ENCODE data around the gene ANO2.

ANO2 gene

DNA sequence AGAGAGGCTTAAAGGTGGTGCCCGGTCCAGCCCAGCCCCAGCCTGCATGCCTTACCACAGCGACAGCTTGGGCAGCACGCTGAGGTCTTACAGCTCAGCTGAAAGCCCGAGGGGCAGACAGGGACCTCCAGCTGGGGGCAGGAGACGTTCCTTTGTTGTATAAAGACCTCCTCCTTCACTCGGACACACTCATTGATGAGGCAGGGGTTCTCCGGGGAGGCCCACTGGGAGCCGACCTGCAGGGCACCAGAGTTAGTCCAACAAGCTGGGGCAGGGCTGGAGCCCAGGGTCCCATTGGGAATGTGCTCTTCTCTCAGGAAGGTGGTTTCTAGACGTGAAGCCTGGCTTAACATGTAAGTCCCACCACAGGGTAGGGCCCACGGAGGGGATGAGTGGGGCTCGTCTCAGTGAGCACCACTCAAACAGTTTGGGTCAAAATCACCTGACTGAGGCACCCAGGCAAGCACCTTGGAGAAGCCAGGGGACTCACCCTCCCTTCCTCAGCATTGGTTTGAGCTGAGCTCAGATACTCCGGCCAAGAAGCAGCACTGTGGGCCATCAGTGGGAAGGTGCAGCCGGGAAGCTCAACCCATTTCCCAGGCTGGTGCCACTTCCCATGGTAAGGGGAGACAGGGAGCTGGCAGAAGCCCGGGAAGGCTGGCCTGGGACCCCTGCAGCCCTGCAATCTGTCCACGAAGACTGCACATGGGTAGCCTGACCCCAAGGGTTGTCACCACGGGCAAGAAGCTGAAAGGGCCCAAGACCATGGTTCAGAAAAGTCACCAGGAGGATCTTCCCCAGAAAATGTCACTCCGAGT lies 24.3 kb upstream of the ANO2 start:
- Mint-ChIP-seq H3K4me3 (no peak overlapping the region), H3K4me1 (no peaks in the 10 kb centered on the region), H3K9me3 (no peaks in the 10 kb centered on the region), H3K27ac (no peak overlapping the region), H3K36me3 (no peaks in the 10 kb centered on the region)
- ATAC-seq = no peak
- no peak for DNase-seq (ENCODE audit: low spot score in 2 of 2)

DNA sequence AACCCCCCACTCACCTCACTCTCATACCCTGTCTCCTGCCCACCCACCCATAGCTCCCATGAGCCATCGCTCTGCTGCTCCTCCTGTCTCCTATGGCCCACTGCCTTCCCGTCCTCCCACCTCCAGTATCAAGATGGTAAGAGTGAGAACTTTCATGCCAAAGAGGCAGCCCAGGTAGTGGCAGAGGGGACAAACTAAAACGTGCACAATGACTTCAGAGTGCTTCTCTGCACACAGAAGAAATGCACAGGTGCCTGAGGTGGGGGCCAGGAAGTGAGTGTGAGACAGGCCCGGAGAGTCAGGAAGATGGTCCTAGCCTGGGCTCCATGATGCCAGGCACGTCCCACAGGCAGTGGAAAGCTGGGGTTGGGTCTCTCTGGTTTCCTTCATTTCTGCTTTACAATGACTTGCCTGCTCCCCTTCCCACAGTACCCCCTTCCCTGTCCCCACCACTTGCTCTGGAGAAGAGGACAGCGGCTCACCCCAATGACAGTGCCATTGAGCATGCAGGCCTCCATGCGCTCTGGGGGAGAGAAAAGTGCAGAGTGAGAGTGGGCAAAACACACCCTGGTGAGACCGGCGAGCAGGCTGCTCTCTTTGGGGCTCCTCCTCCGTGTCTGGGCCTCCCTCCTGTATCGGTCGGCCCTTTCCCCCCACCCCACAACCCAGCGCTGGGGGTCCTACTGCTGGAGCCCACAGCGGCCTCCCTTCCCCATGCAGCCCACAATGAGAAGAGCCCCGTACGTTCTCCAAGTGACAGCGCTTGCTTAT lies 22.8 kb upstream of the ANO2 start:
- no peaks in the 10 kb centered on the region for H3K36me3 Mint-ChIP-seq
- H3K9me3 Mint-ChIP-seq = no peaks in the 10 kb centered on the region
- no peak overlapping the region for H3K27ac Mint-ChIP-seq
- H3K4me1 Mint-ChIP-seq = no peaks in the 10 kb centered on the region
- DNase-seq (ENCODE audit: low spot score in 2 of 2) = peak in 1 of 2 donors; percentile 33
- ATAC-seq = no peak
- no peak overlapping the region for H3K4me3 Mint-ChIP-seq

DNA sequence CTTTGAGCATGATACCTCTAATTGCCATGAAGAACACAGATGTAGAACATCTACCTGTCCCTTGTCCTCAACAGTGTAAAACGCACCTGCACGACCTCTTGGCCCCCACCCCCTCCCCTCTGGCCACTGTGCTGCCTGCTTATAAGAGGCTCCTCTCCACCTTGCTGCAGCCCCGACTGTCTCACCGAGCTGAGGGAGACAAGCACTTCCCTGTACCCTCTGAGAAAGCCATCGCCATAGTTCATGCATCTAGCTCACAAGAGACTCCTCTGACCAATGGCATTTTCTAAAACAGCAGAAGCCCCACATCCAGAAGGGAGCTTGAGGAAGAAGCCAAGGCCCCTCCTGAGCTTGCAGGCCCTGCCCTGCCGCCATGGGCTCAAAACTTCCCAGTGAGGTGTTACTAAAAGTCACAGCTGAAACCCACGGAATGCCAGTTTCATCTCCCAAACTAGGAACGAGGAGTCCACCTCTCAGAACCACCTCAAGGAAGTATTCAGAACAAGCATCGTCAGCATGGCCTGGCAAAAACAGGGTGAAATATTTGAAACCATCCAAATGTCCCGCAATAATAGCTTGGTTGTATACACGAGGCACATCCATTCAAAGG lies 21.5 kb upstream of the ANO2 start:
- ATAC-seq (no peak), DNase-seq (ENCODE audit: low spot score in 2 of 2) (peak in 1 of 2 donors; percentile 42)
- Mint-ChIP-seq H3K36me3 (no peaks in the 10 kb centered on the region), H3K27ac (no peak overlapping the region), H3K4me3 (no peak overlapping the region), H3K9me3 (no peaks in the 10 kb centered on the region), H3K4me1 (no peaks in the 10 kb centered on the region)

DNA sequence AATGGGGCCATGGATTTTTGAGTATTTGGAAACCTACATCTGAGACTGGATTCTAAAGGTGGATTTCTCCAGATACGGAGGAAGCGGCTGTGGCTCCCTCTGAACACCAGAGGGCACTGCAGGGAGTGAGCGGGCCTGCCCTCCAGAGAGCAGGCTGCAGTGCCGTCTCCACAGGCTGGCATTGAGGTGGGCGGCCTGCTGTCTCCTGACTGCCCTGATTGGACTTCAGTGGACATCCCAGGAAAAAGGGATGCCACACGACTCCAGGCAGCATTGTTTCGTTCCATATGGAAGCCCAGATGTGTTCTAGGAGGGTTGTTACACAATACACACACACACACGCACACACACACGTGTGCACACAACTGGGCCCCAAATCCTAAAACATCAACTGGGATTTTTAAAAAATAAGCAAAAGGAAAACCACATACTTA lies 20.9 kb upstream of the ANO2 start:
- H3K9me3 Mint-ChIP-seq = no peaks in the 10 kb centered on the region
- no peak overlapping the region for H3K4me3 Mint-ChIP-seq
- H3K27ac Mint-ChIP-seq = no peak overlapping the region
- ATAC-seq (peak; percentile 73), DNase-seq (ENCODE audit: low spot score in 2 of 2) (peak; percentile 17 to 64)
- H3K36me3 Mint-ChIP-seq = no peaks in the 10 kb centered on the region
- H3K4me1 Mint-ChIP-seq = no peaks in the 10 kb centered on the region

DNA sequence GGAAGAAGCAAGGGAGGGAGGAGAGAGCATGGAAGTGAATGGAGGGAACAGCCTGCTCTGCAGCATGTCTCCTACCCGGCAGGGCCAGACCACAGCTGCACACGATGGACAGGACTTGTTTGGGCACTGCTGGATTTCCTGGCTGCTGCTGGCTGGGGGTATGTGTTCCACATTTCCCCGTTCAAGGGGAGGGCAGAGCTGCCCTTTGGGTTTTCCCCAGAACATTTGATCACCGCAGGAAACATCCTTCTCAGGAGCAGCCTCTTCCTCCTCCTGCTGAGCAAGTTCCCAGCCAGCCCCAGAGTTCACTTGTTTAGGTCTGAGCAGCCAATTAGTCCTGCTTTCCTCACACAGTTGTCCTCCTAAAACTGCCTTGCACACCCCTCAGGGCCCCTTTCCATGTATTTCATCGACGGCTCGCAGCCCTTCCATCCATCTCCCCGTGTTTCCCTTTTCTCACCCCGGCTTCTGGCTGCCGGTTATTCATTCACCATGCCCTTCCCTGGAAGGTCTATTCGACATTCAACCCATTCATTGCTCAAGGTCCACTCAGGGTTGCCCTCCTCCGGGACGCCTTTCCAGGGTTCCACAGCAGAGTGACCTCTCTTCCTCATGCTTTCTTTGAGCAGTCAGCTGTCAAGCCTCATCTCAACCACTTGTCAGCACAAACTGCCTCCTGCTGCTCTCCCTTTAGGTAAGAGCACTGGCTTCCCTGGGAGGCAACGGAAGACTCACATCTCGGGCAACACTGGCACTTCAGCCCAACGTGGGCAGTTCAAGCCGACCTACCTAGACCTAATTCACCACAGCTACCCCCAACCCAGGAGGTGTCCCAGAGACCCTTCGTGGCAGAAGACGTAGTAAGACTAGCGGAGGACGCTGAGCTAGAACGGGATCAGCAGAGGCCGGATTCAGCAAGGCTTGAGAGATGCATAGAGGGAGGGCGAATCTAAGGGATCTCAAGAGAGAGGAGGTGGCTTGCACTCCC lies 20.1 kb upstream of the ANO2 start:
- Mint-ChIP-seq H3K9me3 (no peaks in the 10 kb centered on the region), H3K4me1 (no peaks in the 10 kb centered on the region), H3K27ac (no peak overlapping the region), H3K36me3 (no peaks in the 10 kb centered on the region), H3K4me3 (no peak overlapping the region)
- ATAC-seq = no peak
- DNase-seq (ENCODE audit: low spot score in 2 of 2) = peak in 1 of 2 donors; percentile 20

DNA sequence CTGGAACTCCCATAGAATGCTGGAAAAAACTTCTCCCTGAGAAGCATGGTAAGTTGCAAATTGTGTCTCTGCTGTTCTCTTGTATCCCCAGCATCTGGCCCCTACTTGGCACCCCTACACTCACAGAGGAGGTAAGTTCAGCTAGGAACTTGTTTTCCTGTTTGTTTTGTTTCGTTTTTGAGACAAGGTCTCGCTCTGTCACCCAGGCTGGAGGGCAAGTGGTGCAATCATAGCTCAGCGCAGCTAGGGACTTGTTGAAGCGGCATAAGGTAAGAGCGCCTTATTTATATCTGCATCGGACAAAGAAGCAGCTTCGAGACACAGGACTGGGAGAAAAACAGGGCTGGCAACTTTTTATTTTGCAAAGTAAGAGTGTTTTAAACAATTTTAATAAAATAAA lies 18.5 kb upstream of the ANO2 start:
- Mint-ChIP-seq H3K9me3 (no peaks in the 10 kb centered on the region), H3K4me3 (no peak overlapping the region), H3K36me3 (no peaks in the 10 kb centered on the region), H3K4me1 (no peaks in the 10 kb centered on the region), H3K27ac (no peak overlapping the region)
- ATAC-seq (no peak), DNase-seq (ENCODE audit: low spot score in 2 of 2) (peak in 1 of 2 donors; percentile 17)

DNA sequence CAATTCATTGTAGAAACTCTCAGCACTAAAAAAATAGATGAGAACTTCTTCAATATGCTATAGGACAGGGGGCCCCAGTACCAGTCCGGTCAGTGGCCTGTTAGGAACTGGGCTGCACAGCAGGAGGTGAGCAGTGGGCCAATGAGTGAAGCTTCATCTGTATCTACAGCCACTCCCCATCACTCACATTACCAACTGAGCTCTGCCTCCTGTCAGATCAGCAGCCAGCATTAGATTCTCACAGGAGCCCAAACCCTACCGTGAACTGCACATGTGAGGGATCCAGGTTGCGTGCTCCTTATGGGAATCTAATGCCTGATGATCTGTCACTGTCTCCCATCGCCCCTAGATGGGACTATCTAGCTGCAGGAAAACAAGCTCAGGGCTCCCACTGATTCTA lies 15.7 kb upstream of the ANO2 start:
- Mint-ChIP-seq H3K4me1 (no peaks in the 10 kb centered on the region), H3K27ac (no peak overlapping the region), H3K9me3 (no peaks in the 10 kb centered on the region), H3K4me3 (no peak overlapping the region), H3K36me3 (no peaks in the 10 kb centered on the region)
- DNase-seq (ENCODE audit: low spot score in 2 of 2) (peak in 1 of 2 donors; percentile 38), ATAC-seq (no peak)

DNA sequence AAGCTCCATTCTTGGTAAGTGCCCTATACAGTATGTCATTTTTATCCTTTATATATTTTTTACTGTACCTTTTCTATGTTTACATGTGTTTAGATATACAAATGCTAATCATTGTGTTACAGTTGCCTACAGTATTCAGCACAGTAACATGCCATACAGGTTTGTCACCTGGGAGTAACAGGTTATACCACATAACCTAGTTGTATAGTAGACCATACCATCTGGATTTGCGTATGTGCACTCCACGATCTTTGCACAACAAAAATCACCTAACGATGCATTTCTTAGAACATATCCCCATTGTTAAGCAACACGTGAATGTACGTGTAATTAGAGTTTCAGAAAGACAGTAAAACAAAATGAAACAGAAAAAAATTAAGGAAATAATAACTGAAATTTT lies 11.9 kb upstream of the ANO2 start:
- Mint-ChIP-seq H3K9me3 (no peaks in the 10 kb centered on the region), H3K27ac (no peak overlapping the region), H3K36me3 (no peaks in the 10 kb centered on the region), H3K4me3 (no peak overlapping the region), H3K4me1 (no peaks in the 10 kb centered on the region)
- no peak for DNase-seq (ENCODE audit: low spot score in 2 of 2)
- ATAC-seq = no peak

DNA sequence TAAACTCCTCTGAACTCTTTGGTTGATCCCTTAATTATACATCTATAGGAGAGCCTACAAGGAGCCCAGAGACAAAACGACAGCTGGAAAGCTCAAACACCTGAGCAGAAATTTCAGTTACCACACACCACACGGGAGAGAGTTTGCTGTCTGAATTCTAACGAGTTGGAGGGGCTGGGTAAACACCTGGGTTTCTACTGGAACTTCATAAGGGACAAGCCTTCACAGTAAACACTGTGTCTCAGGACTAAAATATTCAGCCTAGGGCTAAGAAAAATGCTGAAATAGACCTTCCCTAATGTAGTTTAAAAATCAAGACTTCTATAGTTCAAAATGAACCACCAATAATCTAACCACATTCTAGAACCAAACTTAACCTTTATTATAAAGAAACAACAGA lies 9.6 kb upstream of the ANO2 start:
- H3K4me1 Mint-ChIP-seq = no peaks in the 10 kb centered on the region
- no peak overlapping the region for H3K4me3 Mint-ChIP-seq
- no peak for ATAC-seq
- H3K36me3 Mint-ChIP-seq = no peaks in the 10 kb centered on the region
- DNase-seq (ENCODE audit: low spot score in 2 of 2) = no peak
- no peak overlapping the region for H3K27ac Mint-ChIP-seq
- H3K9me3 Mint-ChIP-seq = no peaks in the 10 kb centered on the region

DNA sequence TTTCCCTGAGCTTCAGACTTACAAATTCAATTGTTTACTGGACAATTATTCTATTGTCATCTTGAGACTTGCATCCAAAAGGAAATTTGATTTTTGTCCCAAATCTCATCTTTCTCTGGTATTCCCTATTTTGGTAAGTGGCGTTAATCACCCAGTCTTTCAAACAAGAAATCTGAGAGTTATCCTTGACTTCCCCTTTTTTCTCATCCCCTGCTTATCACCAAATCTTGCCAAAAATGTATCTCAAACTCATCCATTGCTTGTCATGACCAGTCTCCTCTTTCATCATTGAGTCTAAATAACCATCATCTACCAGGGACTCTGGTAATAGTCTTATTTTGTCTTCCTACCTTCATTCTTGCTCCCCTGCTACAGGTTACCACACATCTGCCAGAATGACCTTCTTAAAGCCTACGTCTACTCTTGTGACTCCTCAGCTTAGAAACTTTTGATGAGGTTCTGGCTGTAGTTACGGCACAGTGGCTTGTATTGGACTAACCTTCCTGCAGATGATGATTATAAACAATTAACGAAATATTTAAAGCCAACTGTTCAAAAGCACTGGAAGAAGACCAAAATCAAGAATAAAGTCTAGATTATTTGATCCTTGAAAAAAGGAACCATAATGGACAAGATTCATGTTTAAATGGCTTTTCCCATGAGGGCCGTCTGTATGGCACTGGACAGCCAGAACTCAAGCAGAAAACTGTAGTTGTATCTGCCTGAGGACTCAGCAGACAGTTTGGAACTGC lies 9.0 kb upstream of the ANO2 start:
- ATAC-seq (no peak), DNase-seq (ENCODE audit: low spot score in 2 of 2) (no peak)
- Mint-ChIP-seq H3K9me3 (no peaks in the 10 kb centered on the region), H3K36me3 (no peaks in the 10 kb centered on the region), H3K4me1 (no peaks in the 10 kb centered on the region), H3K4me3 (no peak overlapping the region), H3K27ac (no peak overlapping the region)

DNA sequence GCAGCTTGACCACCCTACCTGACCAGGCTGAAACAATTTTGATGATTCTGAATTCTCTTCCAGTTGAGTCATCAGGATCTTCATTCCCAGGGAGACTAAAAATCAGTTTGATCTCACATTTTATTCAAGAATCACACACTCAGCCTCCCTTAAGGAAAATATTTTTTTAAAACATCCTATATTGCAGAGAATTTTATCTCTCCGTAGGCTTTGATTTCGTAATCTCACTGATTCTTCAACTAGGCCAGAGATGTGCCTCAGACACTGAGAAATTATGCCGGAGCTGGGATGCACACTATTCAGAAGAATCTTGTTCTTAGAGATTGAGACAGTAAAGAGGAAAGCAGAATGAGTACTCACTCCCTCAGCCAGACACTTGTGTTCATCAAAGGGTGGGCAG lies 7.0 kb upstream of the ANO2 start:
- H3K4me3 Mint-ChIP-seq = no peak overlapping the region
- H3K27ac Mint-ChIP-seq = no peak overlapping the region
- H3K36me3 Mint-ChIP-seq = no peaks in the 10 kb centered on the region
- ATAC-seq = no peak
- H3K4me1 Mint-ChIP-seq = no peaks in the 10 kb centered on the region
- no peak for DNase-seq (ENCODE audit: low spot score in 2 of 2)
- H3K9me3 Mint-ChIP-seq = no peaks in the 10 kb centered on the region

DNA sequence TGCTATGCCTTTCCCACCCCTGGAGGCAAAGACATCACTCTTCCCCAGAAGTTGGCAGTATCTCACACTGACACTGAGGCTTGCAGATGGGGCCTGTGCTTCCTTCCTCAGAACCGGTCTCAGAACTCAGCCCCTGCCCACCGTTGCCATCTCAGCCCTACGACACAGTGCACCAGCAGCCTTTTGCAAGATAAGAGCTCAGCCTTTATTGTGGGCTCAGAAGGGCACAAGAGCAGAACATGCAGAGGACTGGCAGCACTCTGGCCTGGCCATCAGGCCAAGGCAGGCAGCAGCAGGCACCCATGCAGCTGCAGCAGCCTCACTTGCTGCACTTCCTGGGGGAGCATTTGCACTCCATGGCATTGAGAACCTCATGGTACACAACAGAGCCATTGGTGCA lies 3.6 kb upstream of the ANO2 start:
- H3K27ac Mint-ChIP-seq = no peak overlapping the region
- no peaks in the 10 kb centered on the region for H3K4me1 Mint-ChIP-seq
- ATAC-seq (no peak), DNase-seq (ENCODE audit: low spot score in 2 of 2) (no peak)
- no peaks in the 10 kb centered on the region for H3K9me3 Mint-ChIP-seq
- H3K36me3 Mint-ChIP-seq = no peaks in the 10 kb centered on the region
- H3K4me3 Mint-ChIP-seq = no peak overlapping the region

DNA sequence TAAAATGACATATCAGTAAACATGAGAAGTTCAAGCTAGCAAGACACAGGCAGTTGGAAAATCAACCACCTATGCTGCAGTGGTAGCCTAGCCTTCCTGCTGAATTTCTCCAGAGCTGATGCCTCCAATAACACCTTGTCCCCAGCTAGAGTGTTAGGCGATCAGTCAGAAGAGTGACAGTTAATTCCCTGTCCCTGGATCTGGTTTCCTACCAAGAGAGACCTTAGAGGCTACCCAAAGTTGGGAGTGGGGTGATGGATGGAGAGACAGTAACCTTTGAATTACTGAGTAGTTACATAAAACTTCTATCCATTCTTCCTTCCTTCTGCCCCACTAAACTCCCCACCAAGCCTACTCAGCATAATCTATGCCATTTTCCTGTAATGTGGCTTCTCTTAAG lies 1.9 kb upstream of the ANO2 start:
- ATAC-seq (no peak), DNase-seq (ENCODE audit: low spot score in 2 of 2) (no peak)
- no peaks in the 10 kb centered on the region for H3K9me3 Mint-ChIP-seq
- H3K4me3 Mint-ChIP-seq = no peak overlapping the region
- H3K27ac Mint-ChIP-seq = no peak overlapping the region
- H3K36me3 Mint-ChIP-seq = no peaks in the 10 kb centered on the region
- no peaks in the 10 kb centered on the region for H3K4me1 Mint-ChIP-seq

DNA sequence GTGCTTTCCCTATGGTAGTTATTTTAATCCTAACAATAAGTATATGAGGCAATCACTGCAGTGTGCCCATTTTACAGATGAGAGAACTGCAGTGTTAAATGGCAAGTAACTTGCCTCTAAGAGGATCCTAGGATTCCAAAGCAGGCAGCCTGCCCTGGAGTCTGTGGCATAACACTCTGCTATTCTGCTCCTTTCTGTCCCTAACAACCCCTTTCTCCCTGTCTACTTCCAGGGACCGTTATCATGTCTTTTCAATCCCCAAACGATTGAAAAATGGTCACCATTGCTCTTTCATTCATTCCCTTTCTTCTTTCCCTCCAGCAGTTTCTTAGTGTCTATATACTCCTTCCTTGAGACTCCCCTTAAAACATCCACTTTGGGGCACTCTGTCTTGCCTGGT lies 1.3 kb upstream of the ANO2 start:
- no peak overlapping the region for H3K27ac Mint-ChIP-seq
- no peaks in the 10 kb centered on the region for H3K36me3 Mint-ChIP-seq
- DNase-seq (ENCODE audit: low spot score in 2 of 2) (no peak), ATAC-seq (no peak)
- H3K4me3 Mint-ChIP-seq = no peak overlapping the region
- no peaks in the 10 kb centered on the region for H3K9me3 Mint-ChIP-seq
- no peaks in the 10 kb centered on the region for H3K4me1 Mint-ChIP-seq
